GM18909 (cell line): ENCODE measurements around the gene ADPRM.
A peak's percentile ranks its signal among the peaks of the same experiment; 100 is the strongest.
"Not testable (repeated sequence)": the region's sequence is repeated elsewhere in the genome, so short reads cannot be mapped to it uniquely, and the experiment has no call there.

ENCODE experiments used
- ATAC-seq: cut with Tn5 transposase; IDR thresholded peaks from one replicate; pipeline ENCODE4 v1.9.1; 2021; ENCODE audit warnings: mild to moderate bottlenecking; ENCODE audit not compliant: unreplicated experiment, poor library complexity

ADPRM gene, protein sequence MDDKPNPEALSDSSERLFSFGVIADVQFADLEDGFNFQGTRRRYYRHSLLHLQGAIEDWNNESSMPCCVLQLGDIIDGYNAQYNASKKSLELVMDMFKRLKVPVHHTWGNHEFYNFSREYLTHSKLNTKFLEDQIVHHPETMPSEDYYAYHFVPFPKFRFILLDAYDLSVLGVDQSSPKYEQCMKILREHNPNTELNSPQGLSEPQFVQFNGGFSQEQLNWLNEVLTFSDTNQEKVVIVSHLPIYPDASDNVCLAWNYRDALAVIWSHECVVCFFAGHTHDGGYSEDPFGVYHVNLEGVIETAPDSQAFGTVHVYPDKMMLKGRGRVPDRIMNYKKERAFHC

DNA sequence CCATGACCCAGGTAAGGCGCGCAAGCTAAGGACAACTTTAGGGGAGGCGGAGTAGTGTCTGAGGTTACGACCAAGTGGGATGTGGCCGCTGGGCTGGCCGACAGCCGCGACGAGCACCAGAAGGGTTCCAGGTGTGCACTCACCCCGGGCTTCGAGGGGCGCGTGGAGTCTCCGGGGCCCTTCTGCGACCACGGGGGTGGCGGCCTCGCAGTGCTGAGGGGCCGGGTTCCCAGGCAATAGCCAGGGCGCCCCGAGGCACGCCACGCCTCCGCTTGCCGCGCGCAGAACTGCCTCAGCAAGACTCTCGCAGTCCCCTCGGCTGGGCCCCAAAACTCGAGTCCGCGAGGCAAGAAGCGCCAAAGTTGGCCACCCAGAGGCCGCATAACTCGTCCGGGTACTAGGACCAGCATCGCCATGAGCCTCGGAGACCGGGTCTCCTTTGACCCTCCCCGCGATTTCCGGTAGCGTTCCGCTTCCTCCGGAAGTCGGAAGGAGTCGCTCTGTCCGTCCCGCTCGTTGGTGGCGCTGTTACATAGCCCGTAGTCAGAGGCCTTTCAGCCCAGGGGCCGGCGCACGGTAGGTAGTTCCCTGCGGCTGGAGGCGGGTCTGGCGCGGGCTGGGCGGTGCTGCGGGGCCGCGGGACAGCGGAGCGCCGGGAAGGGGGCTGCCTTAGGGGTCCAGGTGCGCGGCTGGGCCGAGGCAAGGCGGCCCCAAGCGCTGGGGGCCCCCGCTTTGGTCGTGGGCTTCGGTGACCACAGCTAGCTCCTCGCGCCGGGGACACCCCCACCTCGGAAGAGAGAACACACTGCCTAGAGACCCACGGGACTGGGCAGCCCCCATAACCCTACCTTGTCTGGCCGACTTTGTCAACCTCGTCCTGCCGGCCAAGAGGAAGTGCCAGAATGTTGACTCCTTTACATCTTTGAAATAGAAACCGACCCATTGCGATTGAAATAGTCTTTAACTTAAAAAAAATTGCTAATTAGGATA lies at the start of gene ADPRM, which contains the start of gene SCO1:
TSS of gene ADPRM (plus strand) at position 503 of the 990 bp plus-strand sequence. CDS start 7,333 bp downstream, outside the sequence.
TSS of gene SCO1 (minus strand) at position 442 of the 990 bp plus-strand sequence. CDS start at position 416, 26 bp downstream.
- peak; percentile 95 for ATAC-seq

DNA sequence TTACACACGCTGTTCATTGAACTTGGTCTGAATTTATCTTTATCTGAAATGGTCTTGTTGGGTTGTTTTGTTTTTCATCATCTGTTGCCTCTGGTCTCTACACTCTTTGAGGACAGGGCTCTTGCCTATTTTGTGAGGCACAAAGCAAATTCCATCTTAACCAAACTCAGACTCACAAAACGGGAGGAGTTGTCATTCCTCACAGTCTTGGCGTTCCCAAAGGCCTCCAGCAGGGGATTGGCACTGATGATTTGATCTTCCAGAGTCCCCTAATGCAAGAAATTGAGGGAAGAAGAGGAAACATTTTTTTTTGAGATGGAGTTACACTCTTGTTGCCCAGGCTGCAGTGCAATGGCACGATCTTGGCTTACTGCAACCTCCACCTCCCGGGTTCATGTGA lies 49.0 kb upstream of the ADPRM start:
- ATAC-seq = no peak

GRCh38 chr17:10648956-10649355 lies 48.4 kb upstream of the ADPRM start:
- no peak for ATAC-seq

DNA sequence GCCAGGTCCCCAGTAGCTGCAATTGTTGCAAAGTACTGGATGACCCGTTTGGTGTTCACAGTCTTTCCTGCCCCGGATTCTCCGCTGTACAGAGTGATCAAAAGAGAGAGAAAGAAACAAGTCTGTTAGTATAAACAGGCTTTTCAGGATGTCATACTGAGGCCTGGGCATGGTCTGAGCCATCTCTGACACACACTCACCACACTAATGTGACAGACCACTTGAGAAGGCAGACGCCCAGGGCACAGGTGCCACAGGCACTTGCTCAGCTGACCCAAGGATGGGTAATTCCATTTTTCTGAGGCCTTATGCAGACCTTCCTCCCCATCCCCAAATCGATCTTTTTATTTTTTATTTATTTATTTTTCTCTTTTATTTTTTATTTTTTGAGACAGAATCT lies 47.8 kb upstream of the ADPRM start:
- ATAC-seq = no peak

DNA sequence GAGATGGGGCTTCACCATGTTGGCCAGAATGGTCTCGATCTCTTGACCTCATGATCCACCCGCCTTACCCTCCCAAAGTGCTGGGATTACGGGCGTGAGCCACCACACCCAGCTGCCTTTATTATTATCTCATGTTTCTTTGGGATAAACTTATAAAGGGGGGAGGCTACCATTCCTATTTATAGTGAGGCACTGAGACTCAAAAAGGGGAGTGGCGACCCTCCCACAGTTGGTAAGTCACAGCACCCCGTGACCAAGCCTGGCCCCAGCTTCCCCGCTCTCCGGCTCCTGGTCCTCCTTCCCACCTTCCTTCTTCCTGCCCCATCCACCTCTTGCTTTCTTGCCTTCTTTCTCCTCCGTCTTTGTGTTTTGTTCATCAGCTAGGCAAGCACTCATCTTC lies 45.5 kb upstream of the ADPRM start:
- ATAC-seq = no peak

DNA sequence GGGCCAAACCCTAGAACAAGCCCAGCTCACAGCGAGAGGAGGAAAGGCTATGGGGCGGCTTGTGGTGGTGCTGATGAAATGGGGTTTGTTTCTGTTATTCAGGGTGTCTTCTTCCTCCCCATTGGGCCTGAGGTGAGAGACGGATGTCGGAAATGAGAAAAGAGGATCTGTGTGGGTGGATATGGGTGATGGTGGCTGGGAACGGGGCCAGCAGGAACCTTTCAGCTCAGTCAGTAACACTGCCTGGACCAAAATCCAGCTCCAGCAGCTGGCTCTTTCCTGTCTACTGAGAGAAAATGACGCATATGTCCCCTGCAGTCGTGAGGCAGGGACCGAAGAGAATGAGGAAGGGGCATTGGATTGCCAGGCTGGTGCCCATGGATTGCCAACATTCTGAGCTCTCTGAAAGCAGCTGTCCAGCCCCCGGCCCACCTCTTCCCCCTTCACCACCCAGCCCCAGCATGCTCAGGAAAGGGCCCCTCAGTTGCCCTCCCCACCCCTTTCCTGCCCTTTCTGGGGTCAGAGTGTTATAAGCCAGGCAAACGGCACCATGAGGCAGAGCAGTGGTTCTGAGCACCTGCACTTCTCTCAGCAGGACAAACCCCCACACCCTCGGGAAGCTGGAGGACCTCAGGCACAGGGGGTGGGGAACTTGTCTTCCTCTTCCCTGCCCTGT lies 44.3 kb upstream of the ADPRM start:
- ATAC-seq = no peak

GRCh38 chr17:10653987-10654386 lies 43.4 kb upstream of the ADPRM start:
- no peak for ATAC-seq

- ATAC-seq = no peak
Observed at GRCh38 chr17:10657148-10657547, 40.2 kb upstream of the ADPRM start, which contains the start of gene MYH3. Gene MYH3, minus strand, starts transcription at chr17:10657309. Its CDS starts 2,245 bp downstream, at chr17:10655064.

GRCh38 chr17:10657879-10658278 lies 39.5 kb upstream of the ADPRM start:
- ATAC-seq = no peak

GRCh38 chr17:10661437-10661836 lies 36.0 kb upstream of the ADPRM start:
- ATAC-seq = no peak

DNA sequence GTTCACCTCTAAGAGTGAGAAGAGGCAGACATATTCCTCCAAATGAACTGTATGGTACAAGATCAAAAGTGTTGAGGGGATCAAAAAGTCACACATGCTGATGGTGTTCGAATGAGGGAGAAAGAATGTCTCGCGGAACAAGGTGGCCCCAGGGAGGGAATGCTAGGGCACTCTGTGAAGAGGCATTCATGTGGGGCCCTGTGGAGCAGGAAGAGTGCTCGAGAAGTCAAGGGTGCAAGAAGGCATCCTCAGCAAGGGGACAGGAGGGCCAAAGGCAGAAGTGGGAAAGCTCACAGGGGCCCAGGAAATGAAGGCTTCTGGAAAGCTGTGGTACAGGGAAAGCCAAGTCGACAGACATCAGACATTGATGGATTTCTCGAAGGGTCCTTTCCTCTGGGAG lies 34.2 kb upstream of the ADPRM start:
- ATAC-seq = no peak

GRCh38 chr17:10664571-10664970 lies 32.8 kb upstream of the ADPRM start:
- no peak for ATAC-seq

- ATAC-seq = no peak
Observed at GRCh38 chr17:10666906-10667305, 30.5 kb upstream of the ADPRM start.

DNA sequence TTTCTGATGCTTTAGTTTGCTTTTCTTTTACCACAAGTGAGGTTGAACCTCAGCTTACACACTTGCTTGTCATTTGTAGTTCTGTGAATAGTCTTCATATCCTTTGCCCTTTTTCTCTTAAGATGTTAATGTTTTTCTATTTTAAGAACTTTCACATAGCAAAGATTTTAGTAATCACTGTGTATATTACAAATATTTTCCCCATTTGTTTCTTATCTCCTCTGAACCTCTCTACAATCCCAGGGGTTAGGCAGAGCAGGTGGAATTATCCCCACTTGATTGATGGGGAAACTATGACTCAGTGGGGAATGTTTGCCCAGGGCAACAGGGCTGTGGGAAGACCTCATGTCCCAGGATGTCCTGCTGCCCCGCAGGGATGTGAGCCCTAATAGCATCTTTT lies 28.6 kb upstream of the ADPRM start:
- ATAC-seq = no peak

DNA sequence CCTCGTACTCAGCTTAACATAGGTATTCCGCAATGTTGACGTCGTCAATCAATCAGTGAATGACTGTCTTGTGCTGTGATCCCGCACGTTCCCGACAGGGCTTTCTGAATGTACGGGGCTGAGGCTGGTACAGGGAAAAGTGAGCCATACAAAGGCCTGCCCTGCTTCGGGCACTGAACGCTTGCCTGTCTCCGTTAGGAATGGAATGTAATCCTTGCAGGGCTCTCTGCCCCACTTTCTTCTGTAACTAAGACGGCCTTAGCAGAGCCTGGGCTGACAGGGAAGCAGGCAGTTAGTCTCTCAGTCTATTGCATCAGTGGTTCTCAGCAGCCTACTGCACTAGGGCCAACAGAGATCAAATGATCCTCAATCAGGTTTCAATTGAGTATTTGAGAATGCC lies 24.1 kb upstream of the ADPRM start:
- no peak for ATAC-seq

GRCh38 chr17:10674704-10675103 lies 22.7 kb upstream of the ADPRM start:
- ATAC-seq = no peak

- ATAC-seq = no peak
Observed at GRCh38 chr17:10681866-10682446, 15.4 kb upstream of the ADPRM start.

GRCh38 chr17:10683853-10684252 lies 13.5 kb upstream of the ADPRM start:
- ATAC-seq = no peak

DNA sequence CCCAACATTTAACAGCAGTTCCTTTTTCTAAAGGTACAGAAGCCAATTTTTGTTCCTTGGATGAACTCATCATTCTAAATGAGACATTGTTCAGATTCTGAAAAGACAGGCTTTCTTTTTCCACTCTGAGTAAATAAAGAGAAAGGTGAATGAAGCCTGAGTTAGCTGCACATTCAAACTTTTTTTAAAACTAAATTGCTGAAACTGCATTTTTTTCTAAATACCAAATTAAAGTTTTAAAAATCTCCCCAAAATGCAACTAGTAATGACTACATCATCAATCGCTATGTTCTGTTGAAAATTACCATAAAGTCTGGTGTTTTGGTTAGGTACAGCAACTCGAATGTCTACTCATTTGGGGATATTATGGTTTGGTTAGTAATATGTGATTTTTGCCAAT lies 9.9 kb upstream of the ADPRM start:
- no peak for ATAC-seq

GRCh38 chr17:10695875-10696407 lies 1.5 kb upstream of the ADPRM start:
- ATAC-seq = not testable (repeated sequence)
